Measurements from ENCODE around the gene GREM2.

DNA sequence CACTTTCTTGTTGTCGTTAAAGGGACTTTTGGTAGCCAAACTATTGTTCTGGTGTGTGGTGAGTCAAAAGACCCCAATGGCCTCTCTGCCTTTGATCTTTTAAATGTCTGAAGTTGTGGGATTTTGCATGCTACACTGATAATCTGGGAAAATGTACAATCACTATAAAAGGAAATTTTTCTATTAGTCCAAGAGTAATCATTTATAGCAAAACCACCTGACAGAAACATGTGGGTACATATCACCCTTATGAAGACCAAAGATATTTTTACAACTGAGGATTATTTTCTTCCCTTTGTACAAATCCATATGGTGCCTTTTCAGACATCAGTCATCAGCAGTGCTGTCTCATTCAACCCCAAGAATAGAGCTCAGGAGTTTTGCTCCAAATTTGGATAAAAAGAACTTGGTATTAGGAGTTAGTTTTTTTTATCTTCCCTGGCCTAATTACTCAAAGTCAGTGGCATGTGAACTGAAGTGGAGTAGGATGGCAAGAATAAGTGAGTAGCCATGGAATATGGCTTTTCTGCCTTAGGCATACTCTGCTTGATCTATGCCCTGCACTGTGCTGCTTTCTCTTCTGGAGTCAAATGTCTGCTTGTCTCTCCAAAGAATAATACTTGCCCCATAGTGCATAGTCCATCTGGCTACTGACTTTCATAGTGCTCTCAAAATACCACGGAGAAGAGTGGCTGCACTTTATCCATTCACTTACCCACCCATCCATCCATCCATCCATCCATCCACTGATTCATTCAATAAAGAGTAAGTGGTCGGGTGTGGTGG is 13.5 kb downstream of the GREM2 start:
- TF ChIP-seq, protein P1, sequence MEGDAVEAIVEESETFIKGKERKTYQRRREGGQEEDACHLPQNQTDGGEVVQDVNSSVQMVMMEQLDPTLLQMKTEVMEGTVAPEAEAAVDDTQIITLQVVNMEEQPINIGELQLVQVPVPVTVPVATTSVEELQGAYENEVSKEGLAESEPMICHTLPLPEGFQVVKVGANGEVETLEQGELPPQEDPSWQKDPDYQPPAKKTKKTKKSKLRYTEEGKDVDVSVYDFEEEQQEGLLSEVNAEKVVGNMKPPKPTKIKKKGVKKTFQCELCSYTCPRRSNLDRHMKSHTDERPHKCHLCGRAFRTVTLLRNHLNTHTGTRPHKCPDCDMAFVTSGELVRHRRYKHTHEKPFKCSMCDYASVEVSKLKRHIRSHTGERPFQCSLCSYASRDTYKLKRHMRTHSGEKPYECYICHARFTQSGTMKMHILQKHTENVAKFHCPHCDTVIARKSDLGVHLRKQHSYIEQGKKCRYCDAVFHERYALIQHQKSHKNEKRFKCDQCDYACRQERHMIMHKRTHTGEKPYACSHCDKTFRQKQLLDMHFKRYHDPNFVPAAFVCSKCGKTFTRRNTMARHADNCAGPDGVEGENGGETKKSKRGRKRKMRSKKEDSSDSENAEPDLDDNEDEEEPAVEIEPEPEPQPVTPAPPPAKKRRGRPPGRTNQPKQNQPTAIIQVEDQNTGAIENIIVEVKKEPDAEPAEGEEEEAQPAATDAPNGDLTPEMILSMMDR (IDR thresholded peaks at IDR 0.05), result no peak
- TF ChIP-seq POLR2A (IDR thresholded peaks at IDR 0.05; ENCODE audit: low read depth) (no peak), POLR2AphosphoS5 (IDR thresholded peaks at IDR 0.05) (no peak)

All from esophagus muscularis mucosa (tissue), 3 donors.